Body of pancreas (tissue), 4 donors: ENCODE data around the gene OR1S2. TPM values are rescaled to one million over a fixed set of nuclear protein-coding genes. Genes with fewer than 3 reads are reported as not detected.
"Not testable (repeated sequence)": the region's sequence is repeated elsewhere in the genome, so short reads cannot be mapped to it uniquely, and the experiment has no call there.

Experiments used
- ATAC-seq: fragments of 150-250 bp; one replicate; pipeline ENCODE4 v1.9.1; 2016
- DNase-seq, 4 donors: peaks; one replicate each; pipeline ENCODE4 v3.0.0-alpha.2; 2019
- H3K27ac ChIP-seq, 4 donors: fragments of 200-600 bp; sonication (generic); 1 replicate in 3 of 4; 2 replicates in 1 of 4; pipeline versions ENCODE4 v1.5.1 to v1.6.1; 2016 to 2019; ENCODE audit warnings: mild to moderate bottlenecking in 1 of 4, mixed read lengths in 1 of 4, moderate library complexity in 1 of 4
- H3K27me3 ChIP-seq, 2 donors: fragments of 200-600 bp; sonication (generic); one replicate each; pipeline ENCODE4 v1.6.0; 2016; ENCODE audit warnings: mild to moderate bottlenecking in 1 of 2
- H3K36me3 ChIP-seq, 2 donors: fragments of 200-600 bp; sonication (generic); replicated peaks in 1 of 2; 2 replicates each; pipeline ENCODE4 v1.5.1; 2016; ENCODE audit warnings: low read depth in 2 of 2; ENCODE audit not compliant: insufficient read depth in 1 of 2
- H3K4me1 ChIP-seq: fragments of 200-600 bp; sonication (generic); one replicate; pipeline ENCODE4 v1.6.0; 2016
- H3K4me3 ChIP-seq, 2 donors: fragments of 200-600 bp; sonication (generic); 1 replicate in 1 of 2; 2 replicates in 1 of 2; pipeline ENCODE4 v1.5.1; 2016 to 2019
- H3K9me3 ChIP-seq, 3 donors: fragments of 200-600 bp; sonication (generic); 1 replicate in 2 of 3; 2 replicates in 1 of 3; pipeline ENCODE4 v1.5.1; 2016
- POLR2A ChIP-seq, 3 donors: fragments of 450-650 bp; IDR thresholded peaks; one replicate each; pipeline ENCODE4 v1.6.1; 2016; ENCODE audit warnings: antibody characterized with exemption in 3 of 3, mild to moderate bottlenecking in 2 of 3
- WGBS, 2 donors: methylation state at CpG; one replicate each; pipeline ENCODE4 v1.1.5; 2017; 5-methylcytosine and 5-hydroxymethylcytosine counted together
- intact Hi-C: fragments of 100-400 bp; cut with DNase I; formaldehyde crosslinking; loops from one replicate; pipeline ENCODE4 v1.15.1; 2023
- total RNA-seq, 2 donors: library from RNA; depleted of rRNA; stranded (reverse); fragments of >200 nt; gene quantifications; one replicate each; pipeline ENCODE4 v1.1.0, GENCODE V29; 2016
- TF ChIP-seq, protein P1 (sequence below), 7 experiments: fragments of 450-650 bp in 4 of 7; fragments of 200-600 bp in 3 of 7; sonication (generic) in 3 of 7; IDR thresholded peaks; one replicate each; pipeline ENCODE4 v1.5.1; 2016 to 2019; ENCODE audit warnings: antibody characterized with exemption in 7 of 7

Gene OR1S2, protein sequence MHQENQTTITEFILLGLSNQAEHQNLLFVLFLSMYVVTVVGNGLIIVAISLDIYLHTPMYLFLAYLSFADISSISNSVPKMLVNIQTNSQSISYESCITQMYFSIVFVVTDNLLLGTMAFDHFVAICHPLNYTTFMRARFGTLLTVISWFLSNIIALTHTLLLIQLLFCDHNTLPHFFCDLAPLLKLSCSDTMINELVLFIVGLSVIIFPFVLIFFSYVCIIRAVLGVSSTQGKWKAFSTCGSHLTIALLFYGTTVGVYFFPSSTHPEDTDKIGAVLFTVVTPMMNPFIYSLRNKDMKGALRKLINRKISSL
- not detected for total RNA-seq

- intact Hi-C loops = no loop called here
These were observed at the start of gene OR1S2 for GRCh38 chr11:58204042-58204441. OR1S2 (minus strand) TSS chr11:58204142; CDS start chr11:58204142, 0 bp downstream.

DNA sequence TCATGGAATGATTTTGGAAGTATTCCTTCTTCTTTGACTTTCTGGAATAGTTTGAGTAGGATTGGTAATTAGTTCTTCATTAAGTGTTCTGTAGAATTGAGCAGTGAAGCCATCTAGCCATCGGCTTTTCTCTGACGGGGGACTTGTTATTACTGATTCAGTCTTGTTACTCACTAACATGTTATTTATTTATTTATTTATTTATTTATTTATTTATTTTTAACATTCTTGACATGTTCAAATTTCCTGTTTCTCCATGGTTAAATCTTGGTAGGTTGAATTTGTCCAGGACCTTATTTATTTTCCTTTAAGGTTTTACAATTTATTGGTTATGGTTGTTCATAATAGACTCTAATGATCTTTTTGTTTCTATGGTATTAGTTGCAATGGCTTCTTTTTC, 40.0 kb upstream of the OR1S2 start:
- Histone ChIP-seq H3K4me1 (no peaks in the 10 kb centered on the region), H3K9me3 (peaks cover 0 to 4% (median 0%) of the 10 kb centered on the region in 3 donors), H3K27ac (no peak overlapping the region), H3K36me3 (no peaks in the 10 kb centered on the region), H3K27me3 (no peaks in the 10 kb centered on the region), H3K4me3 (no peak overlapping the region)
- ATAC-seq (no peak), DNase-seq (no peak)
- intact Hi-C loops = no loop called here
- TF ChIP-seq POLR2A (IDR thresholded peaks at IDR 0.05) = no peak
- TF ChIP-seq, protein P1, sequence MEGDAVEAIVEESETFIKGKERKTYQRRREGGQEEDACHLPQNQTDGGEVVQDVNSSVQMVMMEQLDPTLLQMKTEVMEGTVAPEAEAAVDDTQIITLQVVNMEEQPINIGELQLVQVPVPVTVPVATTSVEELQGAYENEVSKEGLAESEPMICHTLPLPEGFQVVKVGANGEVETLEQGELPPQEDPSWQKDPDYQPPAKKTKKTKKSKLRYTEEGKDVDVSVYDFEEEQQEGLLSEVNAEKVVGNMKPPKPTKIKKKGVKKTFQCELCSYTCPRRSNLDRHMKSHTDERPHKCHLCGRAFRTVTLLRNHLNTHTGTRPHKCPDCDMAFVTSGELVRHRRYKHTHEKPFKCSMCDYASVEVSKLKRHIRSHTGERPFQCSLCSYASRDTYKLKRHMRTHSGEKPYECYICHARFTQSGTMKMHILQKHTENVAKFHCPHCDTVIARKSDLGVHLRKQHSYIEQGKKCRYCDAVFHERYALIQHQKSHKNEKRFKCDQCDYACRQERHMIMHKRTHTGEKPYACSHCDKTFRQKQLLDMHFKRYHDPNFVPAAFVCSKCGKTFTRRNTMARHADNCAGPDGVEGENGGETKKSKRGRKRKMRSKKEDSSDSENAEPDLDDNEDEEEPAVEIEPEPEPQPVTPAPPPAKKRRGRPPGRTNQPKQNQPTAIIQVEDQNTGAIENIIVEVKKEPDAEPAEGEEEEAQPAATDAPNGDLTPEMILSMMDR (IDR thresholded peaks at IDR 0.05) = no peak
- 81 to 82% methylated on average over 2 of the region's 2 CpGs for WGBS, 2 donors

More at GRCh38 chr11:58204042-58204441, at the start of gene OR1S2:
- ATAC-seq = no peak
- Histone ChIP-seq H3K9me3 (no peaks in the 10 kb centered on the region), H3K27ac (no peak within 1 kb of the TSS), H3K4me1 (no peaks in the 10 kb centered on the region), H3K36me3 (no peaks in the 10 kb centered on the region), H3K27me3 (no peaks in the 10 kb centered on the region), H3K4me3 (no peak within 1 kb of the TSS)
- TF ChIP-seq, protein P1 (IDR thresholded peaks at IDR 0.05) = no peak
- TF ChIP-seq POLR2A (IDR thresholded peaks at IDR 0.05) = no peak
- no peak for DNase-seq

DNA sequence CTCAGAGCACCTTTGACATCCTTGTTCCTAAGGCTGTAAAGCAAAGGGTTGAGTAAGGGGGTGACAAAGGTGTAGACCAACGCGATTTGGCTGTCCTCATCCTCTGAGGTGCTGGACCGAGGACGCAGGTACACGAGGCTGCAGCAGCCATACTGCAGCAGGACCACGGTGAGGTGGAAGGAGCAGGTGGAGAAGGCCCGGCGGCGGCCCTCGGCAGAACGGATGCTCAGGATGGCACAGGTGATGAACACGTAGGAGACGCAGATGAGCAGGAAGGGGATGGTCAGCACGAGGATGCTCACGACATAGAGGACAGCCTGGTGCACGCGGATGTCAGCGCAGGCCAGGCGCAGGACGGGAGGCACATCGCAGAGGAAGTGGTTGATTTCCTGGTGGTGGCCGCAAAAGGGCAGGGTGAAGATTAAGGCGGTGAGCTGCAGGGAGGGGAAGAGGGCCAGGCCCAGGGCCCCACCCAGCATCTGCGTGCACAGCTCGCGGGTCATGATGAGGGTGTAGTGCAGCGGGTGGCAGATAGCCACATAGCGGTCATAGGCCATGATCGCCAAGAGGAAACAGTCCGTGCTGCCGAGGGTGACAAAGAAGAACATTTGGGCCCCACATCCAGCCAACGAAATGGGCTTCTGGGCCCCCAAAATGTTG, 24.1 kb upstream of the OR1S2 start:
- H3K27me3 ChIP-seq = no peaks in the 10 kb centered on the region
- WGBS, 2 donors = 83 to 85% methylated on average over 32 of the region's 32 CpGs
- DNase-seq (no peak), ATAC-seq (no peak)
- no peaks in the 10 kb centered on the region for H3K9me3 ChIP-seq
- H3K27ac ChIP-seq = no peak overlapping the region
- H3K4me3 ChIP-seq = no peak overlapping the region
- intact Hi-C loops = no loop called here
- TF ChIP-seq POLR2A (IDR thresholded peaks at IDR 0.05) = no peak
- TF ChIP-seq, protein P1 (IDR thresholded peaks at IDR 0.05) = no peak
- H3K4me1 ChIP-seq = no peaks in the 10 kb centered on the region
- no peaks in the 10 kb centered on the region for H3K36me3 ChIP-seq

DNA sequence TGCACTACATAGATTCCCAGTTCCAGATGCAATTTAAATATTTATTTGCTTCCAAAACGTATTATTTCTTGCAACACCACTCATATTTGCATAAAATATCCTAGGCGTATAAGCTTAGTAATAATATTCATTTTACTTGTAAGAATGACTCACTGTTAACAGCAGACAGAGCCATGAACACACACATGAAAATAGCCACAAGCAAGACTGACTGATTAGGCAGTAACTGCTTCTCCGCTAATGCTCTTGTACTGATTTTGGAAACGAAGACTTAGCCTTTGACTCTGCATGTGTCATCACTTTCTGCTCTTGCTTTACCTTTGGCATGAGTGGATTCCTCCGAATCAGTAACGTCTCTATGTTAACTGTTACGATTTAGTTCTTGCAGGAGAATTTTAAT, 18.8 kb upstream of the OR1S2 start:
- no peak for TF ChIP-seq POLR2A (IDR thresholded peaks at IDR 0.05)
- H3K9me3 ChIP-seq = no peaks in the 10 kb centered on the region
- WGBS, 2 donors = 66 to 69% methylated on average over 7 of the region's 7 CpGs

DNA sequence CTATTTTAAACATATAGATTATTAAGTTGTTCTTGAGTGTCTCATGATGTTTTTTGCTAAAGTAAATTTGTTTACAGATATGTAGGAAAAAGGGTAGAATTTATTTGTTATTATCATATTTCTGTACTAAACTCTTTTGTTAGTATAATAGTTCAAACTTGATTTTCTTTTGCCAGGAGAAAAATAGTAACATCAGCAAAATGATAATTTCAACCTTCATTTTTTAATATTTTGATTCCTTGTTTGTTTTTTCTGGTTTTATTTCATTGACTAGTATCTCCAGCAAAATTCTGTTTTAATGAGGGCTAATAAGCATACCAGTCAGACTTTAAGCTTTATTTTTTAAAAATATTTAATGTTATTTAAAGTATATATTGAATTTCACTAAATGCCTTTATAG, 12.5 kb upstream of the OR1S2 start:
- Histone ChIP-seq H3K4me3 (no peak overlapping the region), H3K9me3 (no peaks in the 10 kb centered on the region), H3K4me1 (no peaks in the 10 kb centered on the region), H3K27ac (no peak overlapping the region), H3K27me3 (no peaks in the 10 kb centered on the region), H3K36me3 (no peaks in the 10 kb centered on the region)
- ATAC-seq (no peak), DNase-seq (no peak)
- intact Hi-C loops = no loop called here
- TF ChIP-seq, protein P1 (IDR thresholded peaks at IDR 0.05) = no peak
- TF ChIP-seq POLR2A (IDR thresholded peaks at IDR 0.05) = no peak

More for the DNA sequence above, 18.8 kb upstream of the OR1S2 start:
- Histone ChIP-seq H3K27me3 (no peaks in the 10 kb centered on the region), H3K4me3 (no peak overlapping the region), H3K27ac (no peak overlapping the region), H3K36me3 (no peaks in the 10 kb centered on the region), H3K4me1 (no peaks in the 10 kb centered on the region)
- DNase-seq = no peak
- no peak for ATAC-seq
- intact Hi-C loops = no loop called here

DNA sequence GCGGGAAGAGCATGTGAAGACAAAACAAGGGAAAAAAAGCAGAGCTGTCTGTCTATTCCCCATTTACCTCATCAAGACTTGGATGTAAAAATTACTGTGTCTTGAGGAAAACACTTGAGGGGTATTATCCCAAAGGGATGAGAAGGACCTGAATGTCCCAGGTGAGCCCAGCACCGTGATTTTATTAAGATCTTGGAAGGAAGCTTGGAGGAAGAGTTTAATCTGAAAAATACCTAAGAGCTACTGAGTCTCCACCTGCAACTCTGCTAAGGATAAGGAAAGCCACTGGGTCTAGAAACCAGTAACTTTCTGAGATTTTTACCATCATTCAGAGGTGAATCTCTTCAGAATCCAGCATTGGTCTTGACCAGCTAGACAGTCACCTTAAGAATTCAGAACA, 8.5 kb upstream of the OR1S2 start, which contains the start of gene OR1S1:
Gene OR1S1, plus strand, starts transcription at position 301 of the 400 bp plus-strand sequence.
- H3K36me3 ChIP-seq, H3K4me1 ChIP-seq, DNase-seq, H3K27me3 ChIP-seq, H3K9me3 ChIP-seq, ATAC-seq, H3K27ac ChIP-seq, intact Hi-C loops, H3K4me3 ChIP-seq: not testable (repeated sequence)
- 67 to 77% methylated on average over 1 to 2 of the region's 2 CpGs for WGBS, 2 donors
